Lower leg skin (tissue), 3 donors: ENCODE data around the gene ASB1.

Experiments
- CTCF ChIP-seq, 3 donors: fragments of 450-650 bp; IDR thresholded peaks; one replicate each; pipeline ENCODE4 v1.5.1; 2016; ENCODE audit warnings: antibody characterized with exemption in 3 of 3, mild to moderate bottlenecking in 3 of 3, moderate library complexity in 2 of 3
- POLR2A ChIP-seq, 2 donors: fragments of 450-650 bp; IDR thresholded peaks; one replicate each; pipeline ENCODE4 v1.6.1; 2016 to 2017; ENCODE audit warnings: antibody characterized with exemption in 2 of 2, mild to moderate bottlenecking in 1 of 2, moderate library complexity in 1 of 2

GRCh38 chr2:238423561-238424312, 3.0 kb upstream of the ASB1 start:
- TF ChIP-seq POLR2A (IDR thresholded peaks at IDR 0.05) (no peak), CTCF (IDR thresholded peaks at IDR 0.05) (no peak)
